SU-DHL-6 (cell line): ENCODE data around the gene KCNJ15.

ENCODE experiments used
- H2AFZ ChIP-seq: fragments of 200-600 bp; sonication (generic); 2 replicates; pipeline ENCODE4 v1.6.1; 2014; ENCODE audit warnings: low read depth, mild to moderate bottlenecking, moderate library complexity, mixed read lengths, antibody characterized with exemption, low read length; ENCODE audit not compliant: severe bottlenecking
- H3F3A ChIP-seq: fragments of 200-600 bp; shearing (Covaris generic); 2 replicates; pipeline ENCODE4 v1.6.0; 2016; ENCODE audit warnings: antibody characterized with exemption, mild to moderate bottlenecking; ENCODE audit not compliant: insufficient read depth
- H3K27ac ChIP-seq: fragments of 200-600 bp; sonication (generic); 2 replicates; pipeline ENCODE4 v1.5.1; 2016; ENCODE audit warnings: low read depth, mild to moderate bottlenecking, low read length, moderate library complexity, mixed read lengths
- H3K27me3 ChIP-seq: fragments of 200-600 bp; sonication (generic), shearing (Covaris generic); 2 replicates; pipeline ENCODE4 v1.6.0; 2014; ENCODE audit warnings: mild to moderate bottlenecking, low read length
- H3K36me3 ChIP-seq: fragments of 200-600 bp; sonication (generic); 2 replicates; pipeline ENCODE4 v1.6.1; 2014; ENCODE audit warnings: mild to moderate bottlenecking, low read length, mixed read lengths
- H3K4me2 ChIP-seq: fragments of 300-600, 200-600 bp; shearing (Covaris generic), sonication (generic); 2 replicates; pipeline ENCODE4 v1.6.0; 2014; ENCODE audit warnings: low read length, low read depth, mild to moderate bottlenecking; ENCODE audit not compliant: poor library complexity, severe bottlenecking
- H3K4me3 ChIP-seq: fragments of 200-600 bp; sonication (generic); 2 replicates; pipeline ENCODE4 v1.5.1; 2014; ENCODE audit warnings: antibody characterized with exemption, low read length, mild to moderate bottlenecking, mixed read lengths; ENCODE audit not compliant: insufficient read depth, poor library complexity, severe bottlenecking
- H3K79me2 ChIP-seq: fragments of 200-600 bp; sonication (generic); 2 replicates; pipeline ENCODE4 v1.6.1; 2014; ENCODE audit warnings: mild to moderate bottlenecking, low read length, moderate library complexity; ENCODE audit not compliant: insufficient read depth
- H3K9ac ChIP-seq: fragments of 200-600 bp; sonication (generic); 2 replicates; pipeline ENCODE4 v1.7.0; 2014; ENCODE audit warnings: mild to moderate bottlenecking, low read length
- H3K9me2 ChIP-seq: fragments of 200-600 bp; sonication (generic); replicated peaks from 2 replicates; pipeline ENCODE4 v1.6.1; 2014; ENCODE audit warnings: low read length; ENCODE audit not compliant: insufficient read depth
- H3K9me3 ChIP-seq: fragments of 200-600 bp; sonication (generic); 2 replicates; pipeline ENCODE4 v1.6.1; 2014; ENCODE audit warnings: low read length, mixed read lengths; ENCODE audit not compliant: insufficient read depth
- H4K20me1 ChIP-seq: fragments of 200-600 bp; sonication (generic); 2 replicates; pipeline ENCODE4 v1.6.1; 2014; ENCODE audit warnings: low read depth, mild to moderate bottlenecking, antibody characterized with exemption, low read length, moderate library complexity, mixed read lengths
- EZH2phosphoT487 ChIP-seq: fragments of 200-600 bp; sonication (generic), shearing (Covaris generic); conservative IDR thresholded peaks from 2 replicates; pipeline ENCODE4 v1.6.1; 2018; ENCODE audit warnings: mild to moderate bottlenecking, antibody characterized with exemption, low read length, moderate library complexity, mixed read lengths
- TF ChIP-seq, protein P1 (sequence below): fragments of 200-600 bp; sonication (generic); IDR thresholded peaks from one replicate; pipeline ENCODE4 v1.5.1; 2017; ENCODE audit warnings: antibody characterized with exemption, mild to moderate bottlenecking, low read length, moderate library complexity; ENCODE audit not compliant: insufficient read depth, poor library complexity, severe bottlenecking

KCNJ15 gene

DNA sequence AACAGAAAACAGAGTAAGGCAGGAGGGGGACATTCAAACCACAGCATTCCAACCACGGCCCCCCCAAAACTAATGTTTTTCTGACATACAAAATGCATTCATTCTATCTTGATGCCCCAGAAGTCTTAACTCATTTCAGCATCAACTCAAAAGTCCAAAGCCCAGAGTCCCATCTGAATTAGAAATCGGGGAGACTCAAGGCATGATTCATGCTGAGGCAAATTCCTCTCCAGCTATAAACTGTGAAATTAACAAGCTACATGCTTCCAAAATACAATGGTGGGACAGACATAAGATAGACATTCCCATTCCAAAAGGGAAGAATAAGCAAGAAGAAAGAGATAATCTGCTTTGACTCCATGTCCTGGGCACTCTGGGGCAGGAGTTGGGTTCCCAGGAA, 73.9 kb downstream of the KCNJ15 start:
- H3K9me3 ChIP-seq: no peaks in the 10 kb centered on the region
- no peaks in the 10 kb centered on the region for H3F3A ChIP-seq
- H3K9ac ChIP-seq: no peak overlapping the region
- H3K9me2 ChIP-seq: no peaks in the 10 kb centered on the region
- no peaks in the 10 kb centered on the region for H3K27me3 ChIP-seq
- no peak overlapping the region for H3K27ac ChIP-seq
- H3K4me2 ChIP-seq: no peak overlapping the region
- H3K4me3 ChIP-seq: no peak overlapping the region
- no peaks in the 10 kb centered on the region for H3K36me3 ChIP-seq
- TF ChIP-seq EZH2phosphoT487: no peak
- TF ChIP-seq, protein P1, sequence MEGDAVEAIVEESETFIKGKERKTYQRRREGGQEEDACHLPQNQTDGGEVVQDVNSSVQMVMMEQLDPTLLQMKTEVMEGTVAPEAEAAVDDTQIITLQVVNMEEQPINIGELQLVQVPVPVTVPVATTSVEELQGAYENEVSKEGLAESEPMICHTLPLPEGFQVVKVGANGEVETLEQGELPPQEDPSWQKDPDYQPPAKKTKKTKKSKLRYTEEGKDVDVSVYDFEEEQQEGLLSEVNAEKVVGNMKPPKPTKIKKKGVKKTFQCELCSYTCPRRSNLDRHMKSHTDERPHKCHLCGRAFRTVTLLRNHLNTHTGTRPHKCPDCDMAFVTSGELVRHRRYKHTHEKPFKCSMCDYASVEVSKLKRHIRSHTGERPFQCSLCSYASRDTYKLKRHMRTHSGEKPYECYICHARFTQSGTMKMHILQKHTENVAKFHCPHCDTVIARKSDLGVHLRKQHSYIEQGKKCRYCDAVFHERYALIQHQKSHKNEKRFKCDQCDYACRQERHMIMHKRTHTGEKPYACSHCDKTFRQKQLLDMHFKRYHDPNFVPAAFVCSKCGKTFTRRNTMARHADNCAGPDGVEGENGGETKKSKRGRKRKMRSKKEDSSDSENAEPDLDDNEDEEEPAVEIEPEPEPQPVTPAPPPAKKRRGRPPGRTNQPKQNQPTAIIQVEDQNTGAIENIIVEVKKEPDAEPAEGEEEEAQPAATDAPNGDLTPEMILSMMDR: no peak
- H3K79me2 ChIP-seq: no peaks in the 10 kb centered on the region
- H2AFZ ChIP-seq: no peak overlapping the region
- no peaks in the 10 kb centered on the region for H4K20me1 ChIP-seq

DNA sequence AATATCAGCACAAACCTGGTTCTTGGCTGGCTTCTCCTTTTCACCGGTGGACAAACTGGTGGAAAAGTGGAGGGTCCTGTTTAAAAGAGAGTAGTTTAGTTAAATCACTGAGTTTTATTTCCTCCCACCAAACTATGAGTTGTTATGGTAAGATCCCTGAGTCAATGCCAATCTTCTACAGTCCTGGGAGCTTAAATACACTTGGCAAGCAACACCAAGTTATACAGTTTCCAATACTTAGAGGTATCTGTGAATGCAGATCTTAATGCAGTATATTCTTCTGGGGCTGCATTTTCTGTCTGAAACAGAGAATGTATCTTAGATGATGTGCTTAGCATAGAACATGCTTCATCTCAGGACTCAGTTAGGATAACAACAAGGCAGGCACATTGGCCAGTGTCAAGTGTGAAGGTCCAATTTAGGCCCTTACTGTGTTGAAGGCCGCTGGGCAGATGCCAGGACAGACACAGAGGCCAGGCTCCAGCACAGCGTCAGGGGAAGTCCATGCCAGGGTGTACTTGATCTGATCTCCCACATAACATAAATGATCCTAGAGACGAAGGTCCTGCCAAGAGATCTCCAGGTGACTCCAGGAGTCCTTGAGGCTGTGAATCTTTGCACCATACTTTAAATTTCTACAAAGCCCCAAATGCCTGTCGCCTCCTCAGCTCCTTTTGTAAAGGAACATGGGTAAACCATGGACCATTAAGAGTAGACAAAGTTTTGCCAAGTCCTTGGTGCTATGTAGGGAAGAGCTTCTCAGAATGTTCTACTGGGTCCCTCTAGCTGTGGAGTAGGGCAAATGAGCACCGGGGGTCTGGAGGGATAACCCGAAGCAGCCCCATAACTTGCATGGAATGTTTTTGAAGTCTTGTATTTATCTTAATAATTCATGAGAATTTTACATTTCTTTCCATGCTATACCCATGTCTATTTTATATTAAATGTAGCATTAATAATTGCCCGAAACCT, 76.8 kb downstream of the KCNJ15 start:
- H3K9me3 ChIP-seq: no peaks in the 10 kb centered on the region
- no peak overlapping the region for H3K9ac ChIP-seq
- no peak for TF ChIP-seq EZH2phosphoT487
- TF ChIP-seq, protein P1: no peak
- H3K4me2 ChIP-seq: no peak overlapping the region
- no peak overlapping the region for H3K27ac ChIP-seq
- H3F3A ChIP-seq: no peaks in the 10 kb centered on the region
- H3K27me3 ChIP-seq: no peaks in the 10 kb centered on the region
- H2AFZ ChIP-seq: no peak overlapping the region
- H3K36me3 ChIP-seq: no peaks in the 10 kb centered on the region
- no peaks in the 10 kb centered on the region for H3K79me2 ChIP-seq
- no peaks in the 10 kb centered on the region for H3K9me2 ChIP-seq
- no peaks in the 10 kb centered on the region for H4K20me1 ChIP-seq
- no peak overlapping the region for H3K4me3 ChIP-seq

GRCh38 chr21:38334866-38335265, 78.1 kb downstream of the KCNJ15 start:
- TF ChIP-seq EZH2phosphoT487: no peak
- TF ChIP-seq, protein P1: no peak
- Histone ChIP-seq H3K4me3 (no peak overlapping the region), H3K27ac (no peak overlapping the region), H3K36me3 (no peaks in the 10 kb centered on the region), H3K4me2 (no peak overlapping the region), H3K9me2 (no peaks in the 10 kb centered on the region), H3K9ac (no peak overlapping the region), H3F3A (no peaks in the 10 kb centered on the region), H2AFZ (no peak overlapping the region), H3K79me2 (no peaks in the 10 kb centered on the region), H4K20me1 (no peaks in the 10 kb centered on the region), H3K9me3 (no peaks in the 10 kb centered on the region), H3K27me3 (no peaks in the 10 kb centered on the region)
